Loucy (cell line): Measurements from ENCODE around the gene TTBK1.
A peak's percentile ranks its signal among the peaks of the same experiment; 100 is the strongest.

Source experiments
- H2AFZ ChIP-seq: fragments of 200-600 bp; sonication (generic); 2 replicates; pipeline ENCODE4 v1.6.0; 2016; ENCODE audit warnings: antibody characterized with exemption, mild to moderate bottlenecking, low read length, moderate library complexity
- H3F3A ChIP-seq: fragments of 200-600 bp; 2 replicates; pipeline ENCODE4 v1.6.0; 2016; ENCODE audit warnings: antibody characterized with exemption, low read depth, mild to moderate bottlenecking
- H3K27me3 ChIP-seq: fragments of 200-600 bp; sonication (generic); 2 replicates; pipeline ENCODE4 v1.6.1; 2014; ENCODE audit warnings: low read length, mild to moderate bottlenecking; ENCODE audit not compliant: insufficient read depth, poor library complexity, severe bottlenecking
- H3K36me3 ChIP-seq: fragments of 200-600 bp; sonication (generic); 2 replicates; pipeline ENCODE4 v1.6.1; 2016; ENCODE audit warnings: low read length; ENCODE audit not compliant: insufficient read depth
- H3K4me1 ChIP-seq: fragments of 200-600 bp; sonication (generic); 2 replicates; pipeline ENCODE4 v1.5.1; 2014; ENCODE audit warnings: low read length, mild to moderate bottlenecking; ENCODE audit not compliant: insufficient read depth, poor library complexity, severe bottlenecking
- H3K4me2 ChIP-seq: fragments of 200-600 bp; sonication (generic); 2 replicates; pipeline ENCODE4 v1.6.0; 2014; ENCODE audit warnings: antibody characterized with exemption, low read length, low read depth, mild to moderate bottlenecking; ENCODE audit not compliant: poor library complexity, severe bottlenecking
- H3K4me3 ChIP-seq: fragments of 200-600 bp; sonication (generic); 2 replicates; pipeline ENCODE4 v1.5.1; 2014; ENCODE audit warnings: low read length, mild to moderate bottlenecking, mixed read lengths; ENCODE audit not compliant: poor library complexity, severe bottlenecking
- H3K79me2 ChIP-seq: fragments of 200-600 bp; sonication (generic); 2 replicates; pipeline ENCODE4 v1.6.1; 2014; ENCODE audit warnings: low read length; ENCODE audit not compliant: insufficient read depth
- H3K9ac ChIP-seq: fragments of 200-600 bp; sonication (generic); 2 replicates; pipeline ENCODE4 v1.6.0; 2014; ENCODE audit warnings: mild to moderate bottlenecking, low read depth, low read length, moderate library complexity; ENCODE audit not compliant: poor library complexity, severe bottlenecking
- H3K9me2 ChIP-seq: fragments of 200-600 bp; sonication (generic); replicated peaks from 2 replicates; pipeline ENCODE4 v1.6.1; 2016; ENCODE audit warnings: low read depth, low read length, mixed read lengths
- H3K9me3 ChIP-seq: fragments of 200-600 bp; sonication (generic); 2 replicates; pipeline ENCODE4 v1.6.1; 2014; ENCODE audit warnings: mild to moderate bottlenecking, antibody characterized with exemption, low read length, low read depth; ENCODE audit not compliant: insufficient read depth
- H4K20me1 ChIP-seq: fragments of 200-600 bp; sonication (generic); 2 replicates; pipeline ENCODE4 v1.6.0; 2014; ENCODE audit warnings: antibody characterized with exemption, low read length, mild to moderate bottlenecking; ENCODE audit not compliant: insufficient read depth, poor library complexity, severe bottlenecking
- CTCF ChIP-seq: fragments of 200-600 bp; sonication (generic); conservative IDR thresholded peaks from 2 replicates; pipeline ENCODE4 v1.5.1; 2014; ENCODE audit warnings: mild to moderate bottlenecking, antibody characterized with exemption, low read length
- EZH2phosphoT487 ChIP-seq: fragments of 200-600 bp; IDR thresholded peaks from 2 replicates; pipeline ENCODE4 v1.6.1; 2018; ENCODE audit warnings: antibody characterized with exemption, mild to moderate bottlenecking, moderate library complexity, borderline replicate concordance

TTBK1 gene

GRCh38 chr6:43257367-43258145 is 14.3 kb downstream of the TTBK1 start:
- H3K4me3 ChIP-seq, result no peak overlapping the region
- no peak for TF ChIP-seq EZH2phosphoT487
- TF ChIP-seq CTCF, result no peak
- H3K79me2 ChIP-seq, result no peaks in the 10 kb centered on the region
- H3K9me2 ChIP-seq, result no peaks in the 10 kb centered on the region
- H3K4me1 ChIP-seq, result no peaks in the 10 kb centered on the region
- no peaks in the 10 kb centered on the region for H3K36me3 ChIP-seq
- H3K4me2 ChIP-seq, result no peak overlapping the region
- peak overlapping the region; percentile 52; the same call in 1 of the 2 replicates for H2AFZ ChIP-seq
- no peak overlapping the region for H3K9ac ChIP-seq
- no peaks in the 10 kb centered on the region for H3K9me3 ChIP-seq
- H3F3A ChIP-seq, result no peaks in the 10 kb centered on the region
- no peaks in the 10 kb centered on the region for H4K20me1 ChIP-seq
- no peaks in the 10 kb centered on the region for H3K27me3 ChIP-seq

GRCh38 chr6:43258180-43258579 is 14.9 kb downstream of the TTBK1 start:
- Histone ChIP-seq H3K9ac (no peak overlapping the region), H3K36me3 (no peaks in the 10 kb centered on the region), H3K9me2 (no peaks in the 10 kb centered on the region), H3K4me2 (no peak overlapping the region), H3K4me1 (no peaks in the 10 kb centered on the region), H3K9me3 (no peaks in the 10 kb centered on the region), H3K27me3 (no peaks in the 10 kb centered on the region), H3K4me3 (no peak overlapping the region), H2AFZ (peak overlapping the region; percentile 52; the same call in 1 of the 2 replicates), H3K79me2 (no peaks in the 10 kb centered on the region), H3F3A (no peaks in the 10 kb centered on the region), H4K20me1 (no peaks in the 10 kb centered on the region)
- TF ChIP-seq EZH2phosphoT487 (no peak), CTCF (no peak)

- Histone ChIP-seq H3K9ac (no peak overlapping the region), H3K27me3 (no peaks in the 10 kb centered on the region)
- TF ChIP-seq EZH2phosphoT487, result no peak
- TF ChIP-seq CTCF, result no peak
These were observed 15.8 kb downstream of the TTBK1 start for GRCh38 chr6:43258807-43259686.

More at GRCh38 chr6:43258807-43259686, 15.8 kb downstream of the TTBK1 start:
- Histone ChIP-seq H3K9me3 (no peaks in the 10 kb centered on the region), H3K4me1 (no peaks in the 10 kb centered on the region), H2AFZ (no peak overlapping the region), H4K20me1 (no peaks in the 10 kb centered on the region), H3F3A (no peaks in the 10 kb centered on the region), H3K36me3 (no peaks in the 10 kb centered on the region), H3K4me3 (no peak overlapping the region), H3K9me2 (no peaks in the 10 kb centered on the region), H3K4me2 (no peak overlapping the region), H3K79me2 (no peaks in the 10 kb centered on the region)
